Smooth muscle cell of the brain vasculature (primary cell): ENCODE results near the gene CRYGB.
"Not testable (repeated sequence)": the region's sequence is repeated elsewhere in the genome, so short reads cannot be mapped to it uniquely, and the experiment has no call there.

ENCODE experiments used
- DNase-seq: peaks from one replicate; pipeline ENCODE4 v3.0.0-alpha.2; 2012; ENCODE audit warnings: low read depth, low spot score

Gene CRYGB

DNA sequence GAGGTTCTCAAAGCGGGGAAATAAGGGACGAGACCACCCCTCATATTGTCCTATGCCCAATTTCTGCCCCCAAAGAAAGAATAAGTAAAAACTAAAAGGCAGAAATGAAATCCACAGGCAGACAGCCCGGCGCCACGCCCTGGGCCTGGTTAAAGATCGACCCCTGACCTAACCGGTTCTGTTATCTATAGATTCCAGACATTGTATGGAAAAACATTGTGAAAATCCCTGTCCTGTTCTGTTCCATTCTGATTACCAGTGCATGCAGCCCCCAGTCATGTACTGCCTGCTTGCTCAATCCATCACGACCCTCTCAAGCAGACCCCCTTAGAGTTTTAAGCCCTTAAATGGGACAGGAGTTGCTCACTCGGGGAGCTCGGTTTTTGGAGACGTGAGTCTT lies 28.6 kb downstream of the CRYGB start:
- not testable (repeated sequence) for DNase-seq

DNA sequence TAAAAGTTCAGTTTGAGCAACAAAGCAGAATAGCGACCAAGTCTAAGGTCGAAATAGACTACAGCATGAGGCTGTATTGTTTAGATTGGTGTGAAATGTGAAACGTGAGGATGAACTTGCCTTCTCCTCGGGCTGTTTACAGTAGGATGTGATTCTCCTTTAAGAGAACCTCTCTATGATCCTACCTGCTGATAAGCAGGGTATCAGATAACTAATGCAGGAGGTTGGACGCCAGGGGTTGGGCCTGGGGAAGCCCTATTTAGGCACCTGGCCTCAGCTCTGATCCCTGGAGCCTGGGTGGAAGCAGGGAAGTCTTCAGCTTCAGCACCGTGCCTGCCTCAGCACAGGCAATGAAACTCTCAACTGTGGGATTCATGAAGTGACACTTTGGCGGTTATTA lies 33.0 kb downstream of the CRYGB start:
- no peak for DNase-seq

DNA sequence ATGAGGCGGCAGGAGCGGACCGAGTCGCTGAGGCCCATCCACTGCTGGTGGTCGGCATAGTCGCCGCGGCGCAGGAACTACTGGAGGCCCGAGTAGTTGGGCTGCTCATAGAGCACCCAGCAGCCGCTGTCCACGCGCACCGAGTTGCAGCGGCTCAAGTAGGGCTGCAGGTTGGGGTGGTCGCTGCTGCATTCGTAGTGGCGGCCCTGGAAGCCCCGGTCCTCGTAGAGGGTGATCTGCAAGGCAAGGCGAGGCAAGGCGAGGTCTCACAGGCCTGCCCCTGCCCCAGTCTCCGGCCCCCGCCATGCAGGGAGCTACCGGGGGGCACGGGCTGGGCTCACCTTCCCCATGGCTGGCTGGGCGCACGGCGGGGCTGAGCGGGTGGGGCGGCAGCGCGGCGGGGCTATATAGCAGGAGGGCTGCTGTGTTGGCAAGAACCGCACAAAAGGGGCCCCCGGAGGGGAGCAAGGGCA lies 33.6 kb downstream of the CRYGB start:
- not testable (repeated sequence) for DNase-seq

DNA sequence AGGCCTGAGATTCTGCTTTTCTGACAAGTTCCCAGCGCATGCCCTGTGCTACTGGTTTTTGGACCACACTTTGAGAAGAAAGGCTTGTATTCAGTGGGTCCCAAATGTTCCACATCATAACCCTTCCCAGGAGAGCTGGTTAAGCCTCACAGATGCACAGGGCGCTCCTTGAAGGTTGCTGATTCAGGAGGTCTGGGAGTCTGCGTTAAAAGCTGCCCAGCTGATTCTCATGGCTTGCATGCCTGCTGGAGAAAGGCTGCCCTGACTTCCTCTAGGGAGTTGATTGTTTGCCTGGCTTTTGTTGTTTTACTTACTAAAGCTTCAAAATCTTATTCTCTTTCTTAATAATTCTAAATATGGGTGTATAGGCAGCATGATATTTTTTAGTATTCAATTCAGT lies 42.3 kb downstream of the CRYGB start:
- no peak for DNase-seq

DNA sequence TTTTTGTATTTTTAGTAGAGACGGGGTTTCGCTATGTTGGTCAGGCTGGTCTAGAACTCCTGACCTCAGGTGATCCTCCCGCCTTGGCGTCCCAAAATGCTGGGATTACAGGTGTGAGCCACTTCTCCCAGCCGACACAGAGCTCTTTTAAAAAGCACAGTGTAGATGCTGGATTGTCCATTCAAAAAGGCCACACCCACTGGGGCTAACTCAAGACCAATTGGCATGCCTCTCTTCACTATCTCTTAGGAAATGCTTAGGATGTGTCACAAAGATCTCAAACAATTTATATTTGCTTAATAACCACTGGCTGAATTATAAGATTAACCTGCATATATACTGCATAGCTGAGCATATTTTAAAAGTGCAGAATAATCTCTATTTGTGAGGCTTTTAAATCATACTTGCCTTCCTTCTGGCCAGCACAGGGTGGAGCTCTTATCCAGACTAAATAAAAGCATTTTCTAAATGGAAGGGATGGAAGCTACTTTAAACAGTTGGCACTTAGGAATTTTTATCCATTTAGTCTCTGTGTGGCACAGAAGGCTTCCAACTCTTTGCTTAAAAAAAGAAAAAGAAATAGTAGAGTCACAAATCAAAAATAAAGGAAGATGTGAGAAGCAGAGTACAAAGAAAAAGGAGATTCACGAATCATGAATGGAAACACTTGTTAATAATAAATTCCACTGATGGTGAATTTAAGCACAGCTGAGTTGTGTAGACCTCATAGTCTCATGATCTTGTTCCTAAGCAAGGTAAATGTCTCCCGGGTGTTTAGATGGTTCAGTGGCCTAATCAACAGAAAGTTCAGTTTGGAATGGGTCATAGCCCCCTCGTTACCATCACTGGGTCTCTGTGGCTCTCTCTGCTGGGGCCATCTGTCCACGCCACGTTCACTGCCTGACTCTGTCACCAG lies 44.0 kb downstream of the CRYGB start:
- no peak for DNase-seq

DNA sequence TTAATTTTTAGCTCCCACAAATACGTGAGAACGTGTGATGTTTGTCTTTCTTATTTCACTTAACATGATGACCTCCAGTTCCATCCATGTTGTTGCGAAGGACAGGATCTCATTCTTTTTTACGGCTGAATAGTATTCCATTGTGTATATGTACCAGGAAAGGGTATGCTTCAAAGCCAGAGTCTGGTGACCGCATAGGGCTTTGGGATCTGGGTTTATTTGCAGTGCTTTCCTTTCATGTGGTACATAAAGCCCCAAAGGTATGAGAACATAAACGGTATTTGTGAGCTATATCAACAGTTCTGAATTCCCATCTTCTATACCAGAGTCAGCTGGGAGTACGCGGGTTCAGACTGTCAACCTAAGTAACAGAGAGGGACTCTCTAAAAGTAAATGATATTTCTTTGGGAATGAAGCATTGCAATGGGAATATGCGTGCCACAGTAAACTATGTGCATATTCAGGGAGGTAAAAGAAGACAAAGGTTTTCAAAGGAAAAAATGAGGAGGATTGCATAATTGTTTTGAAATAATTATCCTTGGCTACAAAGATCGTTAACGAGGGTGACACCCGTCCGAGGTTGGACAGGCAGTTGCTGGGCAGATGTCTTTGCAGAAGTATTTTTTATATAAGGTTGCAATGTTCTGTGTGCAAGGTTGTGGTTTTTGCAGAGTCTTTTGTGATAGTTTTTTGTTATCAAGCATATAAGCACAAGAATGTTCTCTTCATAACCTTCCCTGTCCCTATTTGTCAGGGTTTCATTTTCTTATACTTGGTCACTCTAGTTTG lies 46.1 kb downstream of the CRYGB start:
- no peak for DNase-seq

DNA sequence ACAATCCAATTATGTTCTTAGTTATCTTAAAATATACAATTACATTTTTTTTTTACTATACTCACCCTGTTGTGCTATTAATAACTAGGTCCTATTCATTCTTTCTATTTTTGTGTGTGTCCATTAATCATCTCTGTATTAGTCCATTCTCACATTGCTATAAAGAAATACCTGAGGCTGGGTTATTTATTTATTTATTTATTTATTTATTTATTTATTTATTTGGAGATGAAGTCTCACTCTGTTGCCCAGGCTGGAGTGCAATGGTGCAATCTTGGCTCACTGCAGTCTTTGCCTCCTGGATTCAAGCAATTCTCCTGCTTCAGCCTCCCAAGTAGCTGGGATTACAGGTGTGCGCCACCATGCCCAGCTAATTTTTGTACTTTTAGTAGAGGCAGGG lies 47.3 kb downstream of the CRYGB start:
- not testable (repeated sequence) for DNase-seq

DNA sequence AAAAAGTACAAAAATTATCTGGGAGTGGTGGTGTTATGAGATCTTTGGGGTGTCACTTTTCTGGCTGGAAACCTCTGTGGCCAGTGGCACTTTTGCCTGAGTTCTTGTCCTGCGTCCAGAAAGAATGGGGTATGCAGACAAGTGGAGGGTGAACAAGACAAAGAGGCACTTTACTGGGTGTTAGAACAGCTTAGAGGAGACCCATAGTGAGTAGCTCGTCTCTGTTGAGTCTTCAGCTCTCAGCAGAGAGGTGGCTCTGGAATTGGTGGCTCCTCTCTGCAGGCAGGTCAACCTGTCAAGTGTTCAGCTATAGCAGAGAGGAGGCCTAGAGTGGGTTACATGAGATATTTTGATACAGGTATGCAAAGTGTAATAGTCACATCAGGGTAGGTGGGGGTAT lies 47.7 kb downstream of the CRYGB start:
- no peak for DNase-seq

DNA sequence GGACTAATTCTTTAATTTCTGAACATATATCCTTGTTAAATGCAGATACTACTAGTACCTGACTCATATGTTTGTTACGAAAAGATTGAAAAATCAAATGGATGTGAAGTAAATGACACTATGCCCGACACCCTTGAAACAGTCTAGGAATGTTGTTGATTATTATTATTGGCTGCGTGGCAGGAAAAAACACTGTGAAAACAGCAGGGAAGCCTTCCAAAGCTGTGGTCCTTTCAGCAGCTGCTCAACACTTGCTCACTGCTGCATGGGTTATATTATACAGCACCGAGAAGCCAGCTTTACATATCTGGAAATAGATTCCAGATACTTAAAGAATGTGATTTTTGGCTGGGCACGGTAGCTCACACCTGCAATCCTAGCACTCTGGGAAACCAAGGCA lies 48.2 kb downstream of the CRYGB start:
- no peak for DNase-seq

DNA sequence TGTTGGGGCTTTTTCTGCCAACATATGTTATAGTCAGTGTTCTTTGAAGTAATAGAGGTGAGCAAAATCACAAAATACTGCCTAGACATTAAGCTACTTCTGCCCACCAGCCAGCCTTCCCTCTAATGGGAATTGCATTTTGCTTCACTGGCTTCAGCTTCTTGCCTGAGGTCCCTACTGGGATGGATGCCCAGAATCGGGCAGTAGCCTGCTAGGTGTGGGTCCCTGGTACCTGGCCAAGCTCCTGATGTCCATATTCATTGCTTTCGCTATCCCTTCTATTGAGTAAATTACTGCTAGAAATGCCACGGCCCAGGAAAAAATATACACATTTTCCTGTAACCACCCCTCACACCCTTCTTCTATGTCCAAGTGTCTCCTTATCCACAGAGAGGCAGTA lies 48.6 kb downstream of the CRYGB start:
- DNase-seq: no peak

DNA sequence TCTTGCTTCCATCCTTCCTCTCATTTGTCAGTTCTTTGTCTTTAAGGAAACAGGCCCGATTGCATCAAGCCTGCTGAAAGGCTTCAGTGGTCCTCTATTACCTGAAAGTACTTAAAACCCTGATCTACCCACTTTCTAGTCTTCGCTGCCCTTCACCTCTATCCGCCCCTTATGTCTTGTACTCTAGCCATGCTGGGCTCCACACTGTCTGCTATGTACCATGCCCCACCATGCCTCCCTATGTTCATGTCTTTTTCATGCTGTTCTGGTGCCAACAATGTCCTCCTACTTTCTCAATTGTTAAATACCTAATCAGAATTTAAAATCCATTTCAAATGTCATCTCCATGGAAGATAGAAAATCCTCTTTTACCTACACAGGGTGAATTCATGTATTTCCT lies 49.9 kb downstream of the CRYGB start:
- DNase-seq: no peak

DNA sequence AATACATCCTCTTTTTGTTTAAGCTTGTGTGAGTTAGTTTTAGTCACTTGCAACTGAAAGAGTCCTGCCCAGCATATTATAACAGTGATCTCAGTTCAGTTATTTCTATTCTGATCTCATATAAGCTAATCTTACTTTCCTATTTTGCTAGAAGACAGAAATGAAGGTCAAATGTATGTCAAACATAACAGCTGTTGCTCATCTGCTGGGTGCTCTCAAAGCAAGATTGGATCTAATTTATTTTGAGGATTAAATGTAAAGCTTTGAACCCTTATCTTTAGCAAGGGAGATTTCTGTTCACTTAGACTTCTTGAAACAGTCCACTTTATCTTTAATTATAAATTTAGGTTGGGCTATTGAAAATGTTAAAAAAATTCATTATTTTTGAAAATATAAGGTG lies 52.8 kb downstream of the CRYGB start:
- no peak for DNase-seq
